ENCODE data around the gene UNK. TPM values are rescaled to one million over a fixed set of nuclear protein-coding genes. Genes with fewer than 3 reads are reported as not detected.

Gene UNK
- total and polyA plus RNA-seq, 2 of the 13 experiments (the other 11 are each of a cell fraction or from before 2014, with no cell fraction given) = 31.6 to 33.0 TPM

GRCh38 chr17:75845058-75845711 lies 60.6 kb downstream of the UNK start (continued):
- TF ChIP-seq TRAFD1 (CRISPR knock-in tag; IDR thresholded peaks at IDR 0.05; ENCODE audit: borderline replicate concordance) (0 out of 2 replicates have a peak, but pooled peaks have one; percentile 70), ZUFSP (CRISPR knock-in tag; IDR thresholded peaks at IDR 0.05; ENCODE audit: borderline replicate concordance) (no peak), ZNF354B (CRISPR knock-in tag; IDR thresholded peaks at IDR 0.05) (no peak), JDP2 (CRISPR knock-in tag; IDR thresholded peaks at IDR 0.05; ENCODE audit: borderline replicate concordance) (no peak), KLF16 (CRISPR knock-in tag; IDR thresholded peaks at IDR 0.05) (peak in 1 of 2 experiments; percentile 33; a peak in 1 of 4 replicates), IKZF4 (CRISPR knock-in tag; IDR thresholded peaks at IDR 0.05; ENCODE audit: borderline replicate concordance, low read depth, not compliant biosample characterization) (no peak), SNAPC5 (CRISPR knock-in tag; IDR thresholded peaks at IDR 0.05; ENCODE audit: borderline replicate concordance) (no peak), SMARCE1 (IDR thresholded peaks at IDR 0.05; ENCODE audit: borderline replicate concordance) (no peak), GTF2F1 (IDR thresholded peaks at IDR 0.05; ENCODE audit: low read length) (no peak), ZNF263 (CRISPR knock-in tag; IDR thresholded peaks at IDR 0.05) (peak; percentile 99), NFIB (CRISPR knock-in tag; IDR thresholded peaks at IDR 0.05; ENCODE audit: borderline replicate concordance) (no peak), POGK (CRISPR knock-in tag; conservative IDR thresholded peaks at IDR 0.05) (no peak; the same call in 1 of the 2 replicates), SAFB2 (CRISPR knock-in tag; IDR thresholded peaks at IDR 0.05; ENCODE audit: borderline replicate concordance, low read depth) (0 out of 2 replicates have a peak, but pooled peaks have one; percentile 85), RXRA (CRISPR knock-in tag; IDR thresholded peaks at IDR 0.05) (peak; percentile 85), ZNF326 (CRISPR knock-in tag; IDR thresholded peaks at IDR 0.05; ENCODE audit: borderline replicate concordance) (no peak), ZGPAT (CRISPR knock-in tag; IDR thresholded peaks at IDR 0.05) (peak; percentile 72), ZNF639 (CRISPR knock-in tag; conservative IDR thresholded peaks at IDR 0.05) (no peak), KAT2B (IDR thresholded peaks at IDR 0.05; ENCODE audit: borderline replicate concordance, low read depth, low read length) (no peak), ZNF549 (CRISPR knock-in tag; IDR thresholded peaks at IDR 0.05) (no peak), ARNTL (CRISPR knock-in tag; IDR thresholded peaks at IDR 0.05) (no peak)

Measured in HepG2 (cell line).